Posterior vena cava (tissue), 2 donors: ENCODE measurements around the gene ITFG1. TPM values are rescaled to one million over a fixed set of nuclear protein-coding genes. Genes with fewer than 3 reads are reported as not detected.
"Not testable (repeated sequence)": the region's sequence is repeated elsewhere in the genome, so short reads cannot be mapped to it uniquely, and the experiment has no call there.

ENCODE experiments used
- DNase-seq: peaks from one replicate; pipeline ENCODE4 v3.0.0-alpha.2; 2020; ENCODE audit warnings: low spot score
- intact Hi-C, 2 donors: fragments of 100-400 bp; cut with DNase I; formaldehyde crosslinking; loops; one replicate each; pipeline versions ENCODE4 v1.14.1 to v1.14.2; 2022 to 2023
- total RNA-seq, 2 donors: library from RNA; stranded (reverse); fragmentation: NEBNext Ultra II Directional; extraction: Animal tissue kit (Norgen Biotek cat#: 25700); gene quantifications; one replicate each; pipeline ENCODE4 v1.2.1, GENCODE V29; 2021
- donor health status: DM: yes; HTN: yes; CAD: no.
- donor health status: DM: yes; HTN: yes; CAD: no.

The ITFG1 gene
- total RNA-seq, 2 donors from 2014 or later = 37.6 to 43.7 TPM

DNA sequence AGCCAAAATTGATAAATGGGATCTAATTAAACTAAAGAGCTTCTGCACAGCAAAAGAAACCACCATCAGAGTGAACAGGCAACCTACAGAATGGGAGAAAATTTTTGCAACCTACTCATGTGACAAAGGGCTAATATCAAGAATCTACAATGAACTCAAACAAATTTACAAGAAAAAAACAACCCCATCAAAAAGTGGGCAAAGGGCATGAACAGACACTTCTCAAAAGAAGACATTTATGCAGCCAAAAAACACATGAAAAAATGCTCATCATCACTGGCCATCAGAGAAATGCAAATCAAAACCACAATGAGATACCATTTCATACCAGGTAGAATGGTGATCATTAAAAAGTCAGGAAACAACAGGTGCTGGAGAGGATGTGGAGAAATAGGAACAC lies 18.0 kb downstream of the ITFG1 start:
- intact Hi-C loops, DNase-seq: not testable (repeated sequence)

DNA sequence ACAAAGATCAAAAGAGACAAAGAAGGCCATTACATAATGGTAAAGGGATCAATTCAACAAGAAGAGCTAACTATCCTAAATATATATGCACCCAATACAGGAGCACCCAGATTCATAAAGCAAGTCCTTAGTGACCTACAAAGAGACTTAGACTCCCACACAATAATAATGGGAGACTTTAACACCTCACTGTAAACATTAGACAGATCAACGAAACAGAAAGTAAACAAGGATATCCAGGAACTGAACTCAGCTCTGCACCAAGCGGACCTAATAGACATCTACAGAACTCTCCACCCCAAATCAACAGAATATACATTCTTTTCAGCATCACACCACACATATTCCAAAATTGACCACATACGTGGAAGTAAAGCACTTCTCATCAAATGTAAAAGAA lies 20.8 kb downstream of the ITFG1 start:
- DNase-seq, intact Hi-C loops: not testable (repeated sequence)

DNA sequence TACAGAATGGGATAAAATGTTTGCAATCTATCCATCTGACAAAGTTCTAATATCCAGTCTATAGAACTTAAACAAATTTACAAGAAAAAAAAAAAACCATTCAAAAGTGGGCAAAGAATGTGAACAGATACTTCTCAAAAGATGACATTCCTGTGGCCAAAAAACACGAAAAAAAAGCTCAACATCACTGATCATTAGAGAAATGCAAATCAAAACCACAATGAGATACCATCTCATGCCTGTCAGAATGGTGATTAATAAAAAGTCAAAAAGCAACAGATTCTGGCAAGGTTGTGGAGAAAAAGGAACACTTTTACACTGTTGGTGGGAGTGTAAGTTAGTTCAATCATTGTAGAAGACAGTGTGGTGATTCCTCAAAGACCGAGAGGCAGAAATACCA lies 26.6 kb downstream of the ITFG1 start:
- DNase-seq, intact Hi-C loops: not testable (repeated sequence)

DNA sequence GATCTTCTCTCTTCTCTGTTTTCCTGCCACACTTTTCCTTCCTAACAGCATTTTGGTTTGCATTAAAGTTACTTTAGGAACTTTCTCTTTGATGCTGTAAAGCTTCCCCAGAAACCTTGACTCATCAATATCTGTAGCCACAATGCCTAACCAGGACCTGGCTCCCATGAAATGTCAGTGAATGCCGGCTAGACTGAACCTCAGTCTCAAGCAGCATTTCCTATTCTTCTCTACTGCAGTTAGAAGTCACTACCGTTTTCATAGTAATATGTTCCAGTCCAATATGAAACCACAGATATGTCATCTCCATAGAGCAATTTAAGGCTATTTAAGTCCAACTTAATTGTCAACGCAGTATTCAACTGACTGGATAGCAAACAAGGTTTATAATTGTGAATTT lies 28.9 kb downstream of the ITFG1 start:
- intact Hi-C loops = no loop called here
- no peak for DNase-seq

DNA sequence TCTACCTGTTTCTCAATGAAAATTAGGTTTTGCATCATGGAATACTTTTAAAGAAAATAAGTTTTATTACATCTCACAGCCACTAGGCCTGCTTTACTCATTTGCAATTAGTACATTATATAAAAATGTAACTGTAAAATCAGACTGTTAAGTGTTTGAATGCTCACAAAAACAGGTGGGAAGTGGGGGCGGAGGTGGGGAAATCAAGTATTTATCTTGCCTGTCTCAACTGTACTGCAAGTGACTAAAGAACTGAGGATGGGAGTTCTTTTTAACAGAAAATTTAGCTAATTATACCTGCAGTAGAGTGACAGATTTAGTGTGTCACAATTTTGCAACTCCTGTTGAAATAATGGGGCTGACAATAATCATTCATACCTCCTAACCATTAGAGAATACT lies 34.1 kb downstream of the ITFG1 start:
- no peak for DNase-seq
- intact Hi-C loops = no loop called here

DNA sequence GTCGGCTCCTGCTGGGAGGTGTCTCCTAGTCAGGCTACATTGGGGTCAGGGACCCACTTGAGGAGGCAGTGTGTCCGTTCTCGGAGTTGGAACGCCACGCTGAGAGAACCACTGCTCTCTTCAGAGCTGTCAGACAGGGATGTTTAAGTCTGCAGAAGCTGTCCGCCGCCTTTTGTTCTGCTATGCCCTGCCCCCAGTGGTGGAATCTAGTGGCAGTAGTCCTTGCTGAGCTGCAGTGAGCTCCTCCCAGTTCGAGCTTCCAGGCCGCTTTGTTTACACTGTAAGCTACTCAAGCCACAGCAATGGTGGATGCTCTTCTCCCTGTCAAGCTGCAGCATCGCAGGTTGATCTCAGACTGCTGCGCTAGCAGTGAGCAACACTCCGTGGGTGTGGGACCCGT lies 36.0 kb downstream of the ITFG1 start:
- intact Hi-C loops = no loop called here
- no peak for DNase-seq

DNA sequence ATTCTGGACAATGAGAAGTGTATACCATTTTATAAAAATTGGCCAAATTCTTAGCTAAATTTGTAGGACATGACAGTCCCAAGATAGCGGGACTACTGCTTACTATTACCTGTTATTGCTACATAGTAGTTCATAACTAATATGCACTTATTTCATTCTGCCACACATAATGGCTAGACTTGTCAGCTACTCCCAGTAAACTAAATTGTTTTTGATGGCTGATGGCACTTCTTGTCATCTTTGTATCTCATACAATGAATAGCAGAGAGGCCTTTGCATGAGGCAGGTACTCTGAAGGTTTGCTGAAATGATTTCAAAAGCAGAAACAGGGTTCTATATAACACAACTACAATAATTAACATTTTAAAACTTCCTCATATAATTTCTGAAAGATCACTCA lies 44.0 kb downstream of the ITFG1 start:
- intact Hi-C loops = no loop called here

DNA sequence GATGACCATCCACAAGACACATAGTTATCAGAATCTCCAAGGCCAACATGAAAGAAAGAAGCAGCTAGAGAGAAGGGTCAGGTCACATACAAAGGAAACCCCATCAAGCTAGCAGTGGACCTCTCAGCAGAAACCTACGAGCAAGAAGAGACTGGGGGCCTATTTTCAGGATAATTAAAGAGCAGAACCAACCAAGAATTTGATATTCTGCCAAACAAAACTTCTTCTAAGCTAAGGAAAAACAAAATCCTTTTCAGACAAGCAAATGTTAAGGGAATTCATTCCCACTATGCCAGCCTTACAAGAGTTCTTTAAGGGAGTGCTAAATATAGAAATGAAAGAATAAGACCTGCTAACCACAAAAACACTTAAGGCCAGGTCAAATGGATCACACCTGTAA lies 47.8 kb downstream of the ITFG1 start:
- no peak for DNase-seq

More for the DNA sequence above, 44.0 kb downstream of the ITFG1 start:
- no peak for DNase-seq

DNA sequence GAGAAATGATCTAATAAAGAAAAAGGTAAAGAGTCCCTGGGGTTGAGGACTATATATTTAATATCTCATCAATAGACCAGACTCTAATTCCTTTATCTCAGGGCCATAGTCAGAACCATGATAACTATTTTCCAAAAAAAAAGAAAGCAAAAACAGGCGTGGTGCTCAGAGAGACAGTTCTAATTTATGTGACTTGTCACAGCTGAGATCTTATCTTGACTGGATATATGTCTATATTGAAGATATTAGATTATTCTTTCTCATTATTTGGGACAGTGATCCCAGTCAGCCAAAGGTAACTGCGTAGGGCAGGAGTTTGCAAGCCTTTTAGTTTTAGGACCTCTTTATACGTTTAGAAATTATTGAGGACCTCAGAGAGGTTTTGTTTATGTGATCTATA lies 52.4 kb downstream of the ITFG1 start:
- intact Hi-C loops = no loop called here
- DNase-seq = no peak

More for the DNA sequence above, 47.8 kb downstream of the ITFG1 start:
- intact Hi-C loops = no loop called here

DNA sequence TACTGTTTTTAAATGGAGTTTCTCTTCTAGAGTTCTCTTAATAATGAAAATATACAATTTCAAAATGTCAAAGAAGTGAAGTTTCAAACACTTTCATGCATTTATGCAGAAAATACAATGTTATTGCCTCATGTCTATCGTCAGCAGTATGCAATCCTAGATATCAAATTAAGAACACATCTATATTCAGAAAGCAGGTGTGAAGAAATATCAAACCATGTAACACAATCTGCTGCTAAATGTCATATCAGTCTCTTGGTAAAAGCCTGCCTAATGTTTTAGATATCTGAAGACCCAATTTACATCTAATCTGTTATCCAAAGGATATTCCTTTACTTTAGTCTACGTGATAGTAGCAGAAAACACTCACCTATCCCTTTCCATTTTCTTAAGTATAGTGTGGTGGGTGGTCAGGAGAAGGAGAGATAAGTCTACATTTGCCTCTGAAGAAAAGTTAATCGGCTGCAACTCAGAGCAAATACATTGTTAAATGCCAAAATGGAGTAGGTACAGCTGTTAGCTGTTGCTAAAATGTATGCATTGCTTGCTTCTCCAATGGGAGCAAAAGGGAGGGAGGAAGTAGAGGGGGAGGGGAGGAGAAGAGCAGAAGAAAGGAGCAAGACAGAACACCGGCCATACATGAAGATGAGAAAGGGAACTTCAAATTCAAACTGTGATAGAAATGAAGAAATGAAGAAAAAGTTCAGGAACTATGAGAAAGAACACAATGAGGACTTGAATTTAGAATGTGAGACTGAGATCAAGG lies 64.9 kb downstream of the ITFG1 start:
- intact Hi-C loops = no loop called here
- DNase-seq = no peak

DNA sequence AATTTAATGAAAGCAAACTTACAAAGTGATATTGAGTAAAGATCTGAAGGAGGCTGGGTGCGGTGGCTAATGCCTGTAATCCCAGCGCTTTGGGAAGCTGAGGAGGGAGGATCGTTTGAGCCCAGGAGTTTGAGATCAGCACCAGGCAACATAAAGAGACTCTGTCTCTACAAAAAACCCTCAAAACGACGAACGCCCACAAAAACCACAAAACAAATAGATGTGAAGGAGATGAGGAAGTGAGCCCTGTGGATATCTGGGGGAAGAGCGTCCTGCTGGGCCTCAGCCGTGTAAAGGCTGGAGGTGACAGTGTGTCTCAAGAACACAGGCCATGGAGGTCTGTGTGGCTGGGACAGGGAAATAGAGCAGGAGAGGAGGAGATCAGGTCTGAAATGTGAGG lies 68.8 kb downstream of the ITFG1 start:
- intact Hi-C loops = no loop called here
- DNase-seq = no peak

DNA sequence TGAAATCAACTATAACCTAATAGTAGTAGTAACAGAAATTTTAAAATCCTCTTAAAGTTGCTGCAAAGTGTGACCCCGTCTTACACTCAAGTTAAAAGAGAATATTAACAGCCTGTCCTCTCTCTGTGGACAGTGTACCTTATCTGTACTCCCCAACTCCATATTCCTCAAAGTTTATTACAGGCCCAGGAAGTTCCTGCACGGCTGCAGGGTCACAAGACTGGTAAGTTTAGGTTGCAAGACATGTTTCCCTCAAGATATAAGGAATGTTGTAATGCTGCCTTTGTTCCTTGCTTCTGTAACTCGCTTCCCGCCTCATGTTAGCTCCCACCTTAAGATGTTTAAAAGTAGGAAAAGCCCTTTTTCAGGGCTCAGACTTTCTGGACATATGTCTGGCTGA lies 72.2 kb downstream of the ITFG1 start:
- DNase-seq = no peak
- intact Hi-C loops = no loop called here

DNA sequence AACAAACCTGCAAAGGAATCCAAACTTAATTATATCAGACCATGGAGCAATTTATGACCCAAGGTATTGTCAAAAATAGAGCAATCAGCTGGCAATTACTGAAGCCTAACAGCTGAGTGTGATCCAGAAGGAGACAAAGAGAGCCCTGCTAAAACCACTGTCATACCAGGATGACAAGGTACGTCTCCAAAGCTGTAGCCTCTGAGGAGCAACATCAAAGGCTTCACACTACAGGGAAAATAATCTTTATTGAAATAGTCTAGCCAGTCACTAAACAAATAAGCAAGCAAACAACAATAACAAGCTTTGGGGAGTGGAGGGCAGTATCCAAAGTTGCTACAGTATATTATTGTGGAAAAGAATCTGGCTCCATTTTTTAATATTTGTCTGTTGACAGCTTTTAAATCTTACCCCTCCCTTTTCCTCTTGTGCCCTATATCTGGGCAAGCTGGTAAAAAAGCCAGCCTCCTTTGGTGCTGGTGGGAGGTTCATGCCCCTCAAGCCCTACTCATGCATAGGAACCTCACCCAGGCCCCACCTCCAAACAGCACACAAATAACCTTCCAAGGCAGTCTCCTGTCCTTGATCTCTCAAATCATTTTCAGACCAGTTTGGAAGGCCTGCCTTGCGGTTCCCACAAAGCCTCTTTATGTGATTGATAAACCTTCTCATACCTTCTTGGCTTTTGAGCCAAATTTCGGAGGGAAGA lies 73.7 kb downstream of the ITFG1 start:
- intact Hi-C loops = no loop called here
- DNase-seq = no peak

DNA sequence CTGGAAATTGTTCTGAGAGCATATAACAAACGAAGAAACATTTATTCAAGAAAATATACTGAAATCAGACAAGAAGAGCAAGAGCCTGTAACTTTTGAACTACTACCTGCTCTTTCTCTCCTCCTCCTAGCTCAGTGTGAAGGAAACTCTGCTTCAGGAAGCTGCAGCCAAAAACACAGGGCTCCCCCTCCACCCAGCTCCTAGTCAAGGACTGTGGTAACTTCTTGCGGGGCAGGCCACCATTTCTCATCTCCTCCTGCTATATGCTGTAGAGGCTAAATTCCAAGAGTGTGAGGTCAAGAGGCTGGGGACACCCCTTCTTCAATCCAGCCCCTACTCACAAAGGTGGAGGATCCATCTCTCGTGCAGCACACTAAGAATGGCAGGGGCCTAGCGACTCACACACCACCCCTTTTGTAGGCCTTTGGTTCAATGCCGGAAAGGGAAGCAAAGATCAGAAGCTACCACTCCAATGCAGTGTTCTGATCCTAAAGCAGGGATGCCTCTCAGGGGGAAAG lies 74.6 kb downstream of the ITFG1 start:
- intact Hi-C loops = no loop called here
- no peak for DNase-seq

DNA sequence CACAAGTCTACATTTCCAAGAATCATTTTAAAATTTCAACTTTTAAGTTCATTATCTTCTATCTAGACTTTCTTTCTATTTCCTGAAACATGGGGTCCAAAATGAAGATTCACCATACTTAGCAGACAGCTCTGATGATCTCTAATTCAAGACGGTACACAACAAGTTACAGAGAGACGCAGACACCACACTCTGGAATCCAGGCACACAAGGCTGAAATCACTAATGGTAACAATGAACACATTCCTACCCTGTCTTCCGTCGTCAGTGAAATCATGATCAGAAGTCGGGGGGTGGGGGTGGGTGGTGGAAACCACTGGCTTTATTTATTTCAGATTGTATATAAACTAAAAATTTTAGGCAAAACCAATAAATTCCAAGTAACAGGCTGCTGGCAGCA lies 78.5 kb downstream of the ITFG1 start:
- intact Hi-C loops = no loop called here
- no peak for DNase-seq

DNA sequence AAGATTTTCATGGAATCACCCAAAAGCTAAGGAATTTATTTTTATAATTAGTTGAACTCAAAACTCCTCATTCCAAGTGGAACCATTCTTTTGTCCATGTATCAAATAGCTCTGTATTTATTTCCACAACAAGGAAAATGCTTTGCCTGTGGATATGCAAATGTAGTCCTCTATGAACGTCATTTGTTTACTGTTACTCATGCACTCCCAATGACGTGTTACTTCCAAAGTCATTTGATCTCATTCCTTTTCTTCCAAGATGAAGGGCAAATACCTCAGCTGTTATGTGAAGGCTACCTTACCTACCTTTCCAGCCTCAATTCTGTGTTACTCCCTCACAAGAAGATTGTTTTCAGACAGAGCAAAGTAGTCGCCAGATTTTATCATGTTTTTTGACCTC lies 83.7 kb downstream of the ITFG1 start:
- intact Hi-C loops = no loop called here
- no peak for DNase-seq

DNA sequence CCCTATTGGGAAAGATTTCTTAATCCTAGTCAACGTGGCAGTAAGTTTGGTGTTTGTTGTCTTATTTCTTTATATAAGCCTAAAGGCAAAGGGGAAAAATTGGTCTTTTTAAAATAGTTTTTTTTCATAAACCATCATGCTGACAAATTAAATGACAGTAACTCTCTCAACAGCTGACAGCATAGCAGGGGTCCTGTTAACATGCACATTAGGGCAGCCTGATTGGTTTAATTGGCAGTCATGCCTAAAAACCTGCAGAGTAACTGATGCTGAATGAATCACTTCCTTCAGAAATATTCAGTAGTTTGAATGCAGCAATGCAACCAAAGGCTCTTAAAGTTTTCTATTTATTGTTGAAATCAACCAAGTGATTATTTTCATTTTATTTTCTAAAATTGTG lies 85.4 kb downstream of the ITFG1 start:
- intact Hi-C loops = no loop called here
- no peak for DNase-seq

DNA sequence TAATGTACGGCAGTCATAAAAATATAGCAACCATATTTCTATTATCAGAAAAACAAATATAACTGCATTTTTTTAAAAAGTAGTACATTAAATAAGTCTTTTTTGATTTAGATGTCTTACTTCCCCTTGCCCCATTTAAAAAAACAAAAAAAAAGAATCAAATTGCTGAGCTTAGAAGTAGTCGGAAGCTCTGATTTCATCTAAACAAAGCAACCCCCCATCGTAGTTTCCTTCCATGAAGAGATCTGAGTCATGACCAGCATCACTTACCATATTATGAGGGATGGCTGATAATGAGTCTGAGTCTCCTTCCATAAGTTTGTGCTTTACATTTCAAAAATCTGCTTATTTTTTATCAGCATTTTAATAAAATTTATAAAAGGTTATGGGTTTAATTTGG lies 86.2 kb downstream of the ITFG1 start:
- intact Hi-C loops = no loop called here
- DNase-seq = no peak

DNA sequence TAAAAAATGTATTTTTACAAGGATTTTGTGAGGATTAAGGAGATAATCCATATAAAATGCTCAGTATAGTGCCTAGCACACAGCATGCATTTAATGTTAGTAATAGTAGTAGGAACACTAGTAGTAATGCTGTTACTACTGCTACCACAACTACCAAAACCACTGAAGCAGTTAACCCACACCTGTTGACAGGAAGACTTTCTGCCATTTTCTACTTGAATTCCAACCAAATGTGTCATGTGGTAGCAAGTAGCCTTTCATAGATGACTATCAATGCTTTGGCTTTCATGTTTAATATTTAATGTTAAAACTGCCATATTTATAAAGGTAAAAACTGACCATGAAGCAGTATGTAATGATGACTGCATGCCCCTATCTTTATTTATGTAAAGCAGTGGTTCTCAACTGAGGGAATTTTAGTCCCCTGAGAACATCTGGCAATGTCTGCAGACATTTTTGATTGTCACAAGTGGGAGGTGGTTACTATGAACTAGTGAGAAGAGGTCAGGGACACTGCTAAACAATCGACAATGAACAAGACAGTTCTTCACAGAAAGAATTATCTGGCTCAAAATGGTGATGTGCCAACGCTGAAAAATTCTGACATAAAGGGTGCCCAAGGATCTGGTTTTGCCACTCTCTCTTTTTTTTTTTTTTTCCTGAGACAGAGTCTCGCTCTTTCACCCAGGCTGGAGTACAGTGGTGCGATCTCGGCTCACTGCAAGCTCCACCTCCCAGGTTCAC lies 89.4 kb downstream of the ITFG1 start:
- intact Hi-C loops = no loop called here
- DNase-seq = no peak

DNA sequence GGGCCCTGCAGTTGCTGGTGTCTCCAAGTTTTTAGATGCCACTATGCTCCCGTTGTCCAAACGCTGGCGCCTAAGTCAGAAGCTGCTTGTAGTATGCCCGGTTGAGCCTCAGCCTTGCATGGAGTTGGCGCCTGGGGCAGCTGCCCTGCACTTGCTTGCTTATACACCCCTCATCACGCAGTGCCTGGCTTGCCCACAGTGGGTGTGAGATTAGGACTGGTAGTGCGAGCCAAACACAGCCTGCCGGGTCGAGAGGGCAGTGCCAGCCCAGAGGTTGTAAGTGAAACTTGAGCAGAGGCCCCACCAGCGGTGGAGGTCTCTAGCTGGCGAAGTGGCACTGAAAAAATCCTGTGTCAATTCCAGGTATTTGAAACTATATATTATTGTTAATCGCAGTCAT lies 90.3 kb downstream of the ITFG1 start:
- intact Hi-C loops = no loop called here
- DNase-seq = peak; percentile 78
